Measurements from ENCODE around the gene TTC4.

The TTC4 gene

GRCh38 chr1:54706419-54706818 lies 9.2 kb upstream of the TTC4 start:
- no peak for FAIRE-seq

GRCh38 chr1:54708385-54708784 lies 7.3 kb upstream of the TTC4 start:
- no peak for FAIRE-seq

DNA sequence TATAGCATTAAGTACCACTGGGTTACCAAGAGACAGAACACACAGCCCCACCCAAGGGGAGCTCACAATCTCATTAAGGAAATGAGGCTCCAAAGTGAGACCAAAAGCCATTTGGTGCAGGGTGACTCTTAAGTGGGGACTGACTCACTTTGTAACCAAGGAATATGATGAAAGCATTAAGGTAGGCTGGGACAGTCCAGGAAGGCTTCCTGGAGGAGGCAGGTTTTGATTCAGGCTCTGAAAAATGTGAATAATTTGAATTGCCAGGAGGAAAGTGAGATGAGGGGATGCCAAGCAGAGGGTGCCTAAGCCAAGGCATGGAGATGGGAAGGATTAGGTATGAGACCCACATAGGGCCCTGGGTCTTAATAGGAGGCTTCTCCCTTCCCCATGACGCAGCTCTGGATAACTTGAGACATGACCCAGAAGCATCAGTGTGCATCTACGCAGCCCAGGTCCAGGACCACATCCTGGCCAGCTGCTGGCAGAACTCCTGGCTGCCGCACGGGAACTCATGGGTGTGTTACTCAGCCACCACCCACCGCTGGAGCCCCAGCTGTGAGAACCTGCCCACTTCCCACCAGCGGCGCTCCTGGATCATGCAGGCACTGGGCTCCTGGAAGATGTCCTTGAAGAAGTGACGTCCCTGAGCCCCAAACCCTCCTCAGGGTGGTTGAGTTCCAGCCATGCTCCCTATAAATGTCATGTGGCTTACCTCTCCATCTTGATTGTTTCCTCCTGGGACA lies 5.9 kb upstream of the TTC4 start:
- FAIRE-seq = no peak

DNA sequence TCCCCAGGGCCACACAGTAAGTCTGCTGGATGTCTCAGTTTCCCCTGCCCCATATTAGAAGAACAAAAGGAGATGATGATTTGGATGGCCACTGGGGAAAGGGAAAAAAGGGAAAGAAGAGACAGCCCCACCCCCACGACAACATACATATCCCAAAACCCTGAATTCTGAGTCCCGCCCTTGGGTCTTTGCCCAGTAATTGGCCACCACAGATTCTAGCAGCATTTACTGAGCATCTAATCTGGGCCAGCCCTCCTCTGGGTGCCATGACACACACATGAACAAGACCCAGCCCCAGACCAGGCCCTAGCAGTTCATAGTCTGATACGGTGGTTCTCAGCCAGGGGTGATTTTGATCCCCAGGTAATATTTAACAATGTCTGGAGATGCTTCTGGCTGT lies 5.2 kb upstream of the TTC4 start:
- FAIRE-seq = no peak

GRCh38 chr1:54710841-54711240 lies 4.8 kb upstream of the TTC4 start:
- FAIRE-seq = no peak

GRCh38 chr1:54711536-54711935 lies 4.1 kb upstream of the TTC4 start:
- no peak for FAIRE-seq

DNA sequence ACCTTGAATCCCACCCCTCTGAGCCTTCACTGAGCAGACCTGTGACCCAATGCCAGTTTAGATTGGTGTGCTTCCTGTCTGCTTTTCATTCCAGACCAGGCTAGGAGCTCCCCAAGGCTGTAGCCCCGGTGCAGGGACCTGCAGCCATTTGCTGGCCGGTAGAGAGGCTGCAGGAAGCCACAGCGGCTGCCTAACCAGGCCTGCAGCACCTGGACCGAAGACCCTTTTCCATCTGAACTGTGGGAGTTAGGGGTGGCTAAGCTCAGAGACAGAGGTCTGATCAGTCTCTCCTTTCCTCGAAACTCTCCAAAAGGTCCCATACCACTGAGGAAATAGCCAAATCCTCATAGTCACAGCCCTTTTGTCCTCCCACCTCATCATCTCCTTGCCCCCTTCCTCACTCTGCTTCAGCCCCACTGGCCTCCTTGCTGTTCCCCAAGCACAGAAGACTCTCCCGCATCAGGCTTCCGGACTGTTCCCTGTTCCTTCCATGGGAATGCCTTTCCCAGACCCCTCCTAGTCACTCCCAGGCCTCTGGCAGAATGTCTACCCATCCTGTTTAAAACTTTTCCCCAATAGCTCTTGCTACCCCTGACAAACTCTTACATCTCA lies 674 bp upstream of the TTC4 start:
- no peak for FAIRE-seq

- no peak for FAIRE-seq
These were observed 812 bp downstream of the TTC4 start for GRCh38 chr1:54716299-54717047.

DNA sequence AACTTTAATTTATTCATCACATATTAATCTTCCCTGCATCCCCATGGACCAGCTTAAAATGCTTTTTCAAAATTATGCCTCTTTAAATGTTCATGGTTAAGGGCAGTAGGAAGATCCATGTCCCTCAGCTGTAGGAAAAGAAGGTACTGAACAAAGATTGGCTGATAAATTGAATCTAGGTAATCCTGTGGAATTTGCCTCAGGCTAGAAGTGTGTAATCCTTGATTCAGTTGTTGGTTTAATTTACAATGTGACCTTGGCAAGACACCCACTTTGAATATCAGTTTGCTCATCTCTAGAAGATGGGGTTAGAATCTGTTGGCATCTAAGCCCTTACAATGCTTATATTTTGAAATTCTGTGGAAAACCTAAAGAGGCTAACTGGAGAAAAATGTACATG lies 6.1 kb downstream of the TTC4 start:
- FAIRE-seq = no peak

- no peak for FAIRE-seq
These were observed 8.3 kb downstream of the TTC4 start for GRCh38 chr1:54723985-54724384.

GRCh38 chr1:54724771-54725170 lies 9.1 kb downstream of the TTC4 start:
- FAIRE-seq = no peak

- no peak for FAIRE-seq
These were observed 12.4 kb downstream of the TTC4 start for GRCh38 chr1:54728027-54728426.

DNA sequence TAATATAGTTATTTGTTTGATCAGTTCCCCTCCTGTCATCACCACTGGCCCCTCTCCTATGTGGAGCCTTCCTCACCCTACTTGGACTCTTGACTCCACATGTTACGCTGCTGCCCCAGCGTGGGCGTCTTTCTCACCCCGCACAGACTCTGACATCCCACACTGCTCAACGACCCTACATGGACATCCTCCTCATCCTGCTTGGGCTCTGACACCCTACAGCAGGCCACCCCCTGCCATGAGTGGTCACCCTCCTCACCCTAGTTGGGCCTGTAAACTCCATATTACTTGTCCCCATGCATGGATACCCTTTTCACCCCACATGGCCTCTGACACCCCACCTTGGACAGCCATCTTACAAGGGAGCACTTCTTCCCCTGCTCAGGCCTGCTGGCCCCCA lies 21.0 kb downstream of the TTC4 start:
- no peak for FAIRE-seq

DNA sequence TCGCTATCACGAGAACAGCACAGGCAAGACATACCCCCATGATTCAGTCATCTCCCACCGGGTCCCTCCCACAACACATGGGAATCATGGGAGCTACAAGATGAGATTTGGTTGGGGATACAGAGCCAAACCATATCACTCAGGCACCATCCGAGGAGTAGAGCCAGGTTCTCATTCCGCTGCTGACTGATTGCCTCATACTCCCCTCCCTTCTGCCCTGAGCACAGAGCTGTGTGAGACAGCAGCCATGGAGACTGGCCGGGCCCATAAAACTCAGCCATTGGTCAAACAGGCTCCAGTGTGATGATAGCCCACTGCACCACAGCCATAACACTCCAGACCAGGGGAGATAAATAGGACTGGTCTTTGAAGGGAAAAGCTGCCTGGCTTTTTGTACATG lies 22.6 kb downstream of the TTC4 start:
- FAIRE-seq = no peak

GRCh38 chr1:54741531-54741930 lies 25.9 kb downstream of the TTC4 start:
- no peak for FAIRE-seq

DNA sequence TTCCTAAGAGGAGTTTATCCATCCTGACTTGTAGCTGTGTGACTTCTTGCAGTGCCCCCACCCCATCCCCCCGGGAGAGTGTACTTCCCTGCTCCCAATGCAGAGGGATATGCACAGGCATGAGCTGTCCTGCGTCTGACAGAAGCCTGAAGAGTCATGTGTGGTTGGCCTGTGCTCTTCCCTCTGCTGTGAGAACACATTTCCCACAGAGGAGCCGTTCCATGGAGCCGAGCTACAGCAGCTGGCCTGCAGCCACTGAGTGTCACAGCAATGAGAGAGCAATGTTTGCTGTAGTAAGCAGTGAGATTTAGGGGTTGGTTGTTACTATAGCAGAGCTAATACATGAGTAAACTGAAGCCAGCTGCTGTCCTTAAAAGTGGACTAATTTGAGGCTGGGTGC lies 26.6 kb downstream of the TTC4 start:
- no peak for FAIRE-seq

DNA sequence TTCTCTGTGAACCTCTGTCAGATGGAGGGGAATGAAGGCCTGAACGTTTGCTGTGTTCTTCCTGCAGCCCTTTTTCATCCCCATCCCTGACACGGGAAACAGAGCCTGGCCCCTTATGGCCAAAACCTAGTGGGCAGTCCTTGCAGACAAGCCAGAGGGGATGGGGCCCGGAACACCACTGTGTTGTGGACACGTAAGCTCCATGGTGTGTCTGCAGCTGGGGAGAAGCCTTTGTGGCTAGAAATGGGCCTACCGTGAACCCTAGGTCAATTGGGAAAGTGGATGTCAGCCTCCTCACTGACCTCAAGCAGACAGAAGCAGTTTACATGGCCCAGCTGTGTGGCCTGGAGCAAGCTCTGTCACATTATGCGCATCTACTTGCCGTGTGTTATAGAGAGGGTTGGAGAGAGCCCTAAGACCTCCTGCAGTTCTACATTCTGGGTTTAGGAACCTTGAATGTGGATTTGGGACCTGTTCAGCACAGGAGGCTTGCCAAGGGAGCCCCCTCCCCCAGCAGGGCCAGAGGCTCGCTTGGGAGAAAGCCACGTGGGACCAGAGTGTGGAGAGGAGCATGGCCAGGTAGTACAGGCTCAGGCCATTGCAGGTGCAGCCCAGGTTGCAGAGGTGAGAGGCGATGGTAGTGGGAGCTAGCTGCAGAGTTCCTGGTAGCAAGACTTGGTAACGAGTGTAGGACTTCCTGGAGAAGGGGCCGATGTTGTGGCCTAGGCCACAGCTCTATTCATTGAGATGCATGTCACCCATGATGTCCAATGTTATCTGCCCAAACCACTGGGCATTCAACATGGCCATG lies 28.0 kb downstream of the TTC4 start:
- FAIRE-seq = no peak

- no peak for FAIRE-seq
These were observed 29.0 kb downstream of the TTC4 start for GRCh38 chr1:54744696-54745095.

DNA sequence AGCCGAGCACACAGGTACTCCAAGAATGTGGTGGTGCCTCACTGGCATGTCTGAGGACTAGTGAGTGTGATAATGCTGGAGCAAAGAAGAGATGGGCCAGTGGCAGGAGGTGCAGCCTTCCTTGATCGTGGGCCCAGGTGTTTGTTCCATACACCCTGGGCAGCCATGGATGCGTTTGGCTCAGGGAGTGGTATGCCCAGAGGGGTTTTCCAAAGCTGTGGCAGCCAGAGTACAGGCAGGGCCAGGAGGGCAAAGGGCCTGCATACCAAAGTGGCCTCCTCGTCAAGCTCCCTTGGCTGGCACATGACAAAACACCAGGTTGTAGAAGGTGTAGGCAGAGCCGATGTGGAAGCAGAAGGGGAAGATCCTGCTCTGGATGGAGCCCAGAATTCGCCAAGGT lies 29.6 kb downstream of the TTC4 start:
- FAIRE-seq = no peak

DNA sequence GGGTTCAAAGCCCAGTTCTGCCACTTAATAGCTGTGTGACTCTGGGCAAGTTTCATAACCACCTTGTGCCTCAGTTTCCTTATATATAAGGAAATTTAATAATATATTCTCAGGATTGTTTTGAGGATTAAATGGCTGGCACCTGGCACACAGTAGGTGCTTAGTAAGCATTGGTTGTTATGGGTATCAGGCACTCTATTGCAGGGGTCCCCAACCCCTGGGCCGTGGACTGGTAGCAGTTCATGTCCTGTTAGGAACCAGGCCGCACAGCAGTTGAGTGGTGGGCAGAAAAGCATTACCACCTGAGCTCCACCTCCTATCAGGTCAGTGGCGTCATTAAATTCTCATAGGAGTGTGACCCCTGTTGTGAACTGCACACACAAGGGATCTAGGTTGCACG lies 30.2 kb downstream of the TTC4 start:
- no peak for FAIRE-seq

GRCh38 chr1:54748094-54748835 lies 32.6 kb downstream of the TTC4 start:
- no peak for FAIRE-seq

DNA sequence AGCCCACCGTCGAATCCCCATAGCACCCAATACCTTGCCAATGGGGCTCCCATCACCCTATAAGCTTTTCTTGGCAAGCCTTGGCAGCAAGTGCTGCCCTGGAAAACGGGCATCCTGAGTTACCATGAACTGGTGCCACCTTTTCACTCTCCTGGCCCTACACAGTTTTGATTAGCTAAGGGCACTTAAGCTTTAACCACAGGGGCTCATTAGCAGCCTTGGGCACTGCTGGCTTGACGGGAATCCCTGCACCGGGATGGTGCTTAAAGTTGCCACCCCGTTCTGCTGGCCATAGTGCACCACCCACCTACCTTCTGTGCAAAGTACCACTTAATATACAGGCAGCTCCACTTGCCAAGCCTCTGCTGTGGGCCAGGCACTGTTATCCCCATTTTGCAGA lies 34.9 kb downstream of the TTC4 start:
- FAIRE-seq = no peak

GRCh38 chr1:54751426-54751825 lies 35.8 kb downstream of the TTC4 start:
- FAIRE-seq = no peak
